Raji (cell line): ENCODE measurements around the gene TRPV4.

ENCODE experiments used
- POLR2A ChIP-seq: IDR thresholded peaks from 2 replicates; pipeline ENCODE4 v1.6.1; 2011; ENCODE audit warnings: low read depth, low read length, control low read depth; ENCODE audit not compliant: insufficient read depth

TRPV4 gene

GRCh38 chr12:109770104-109770860 is 62.9 kb downstream of the TRPV4 start:
- no peak for TF ChIP-seq POLR2A

GRCh38 chr12:109768901-109769670 is 64.1 kb downstream of the TRPV4 start:
- no peak for TF ChIP-seq POLR2A

GRCh38 chr12:109767991-109768900 is 65.0 kb downstream of the TRPV4 start:
- TF ChIP-seq POLR2A = no peak

GRCh38 chr12:109767456-109767855 is 65.7 kb downstream of the TRPV4 start:
- no peak for TF ChIP-seq POLR2A

GRCh38 chr12:109766251-109766778 is 66.9 kb downstream of the TRPV4 start:
- no peak for TF ChIP-seq POLR2A

- no peak for TF ChIP-seq POLR2A
Observed at GRCh38 chr12:109765446-109765810, 67.8 kb downstream of the TRPV4 start.

- TF ChIP-seq POLR2A = no peak
Observed at GRCh38 chr12:109764776-109765445, 68.3 kb downstream of the TRPV4 start.

GRCh38 chr12:109764123-109764522 is 69.1 kb downstream of the TRPV4 start:
- no peak for TF ChIP-seq POLR2A

GRCh38 chr12:109763201-109763841 is 69.9 kb downstream of the TRPV4 start:
- no peak for TF ChIP-seq POLR2A

GRCh38 chr12:109762673-109763191 is 70.5 kb downstream of the TRPV4 start:
- no peak for TF ChIP-seq POLR2A

- no peak for TF ChIP-seq POLR2A
Observed at GRCh38 chr12:109762071-109762672, 71.0 kb downstream of the TRPV4 start.

GRCh38 chr12:109760930-109761921 is 72.0 kb downstream of the TRPV4 start:
- no peak for TF ChIP-seq POLR2A

- TF ChIP-seq POLR2A = no peak
Observed at GRCh38 chr12:109760031-109760929, 72.9 kb downstream of the TRPV4 start.
